ENCODE results near the gene AHSG.
"Not testable (repeated sequence)": the region's sequence is repeated elsewhere in the genome, so short reads cannot be mapped to it uniquely, and the experiment has no call there.

Gene AHSG

GRCh38 chr3:186619787-186620212 lies 6.9 kb downstream of the AHSG start:
- FAIRE-seq (no peak), DNase-seq (ENCODE audit: insufficient read length, low spot score) (no peak)
- TF ChIP-seq POLR2A (IDR thresholded peaks at IDR 0.05; ENCODE audit: low read depth, low read length), result no peak

GRCh38 chr3:186620213-186621092 lies 7.6 kb downstream of the AHSG start:
- DNase-seq (ENCODE audit: insufficient read length, low spot score) (no peak), FAIRE-seq (no peak)
- TF ChIP-seq POLR2A (IDR thresholded peaks at IDR 0.05; ENCODE audit: low read depth, low read length), result no peak

- TF ChIP-seq POLR2A (IDR thresholded peaks at IDR 0.05; ENCODE audit: low read depth, low read length), result no peak
- no peak for FAIRE-seq
These were observed 9.2 kb downstream of the AHSG start for GRCh38 chr3:186621894-186622650.

GRCh38 chr3:186622651-186623310 lies 9.9 kb downstream of the AHSG start:
- no peak for DNase-seq (ENCODE audit: insufficient read length, low spot score)
- TF ChIP-seq POLR2A (IDR thresholded peaks at IDR 0.05; ENCODE audit: low read depth, low read length), result no peak
- no peak for FAIRE-seq

More at GRCh38 chr3:186621894-186622650, 9.2 kb downstream of the AHSG start:
- DNase-seq (ENCODE audit: insufficient read length, low spot score), result no peak

- no peak for FAIRE-seq
- TF ChIP-seq POLR2A (IDR thresholded peaks at IDR 0.05; ENCODE audit: low read depth, low read length), result no peak
- DNase-seq (ENCODE audit: insufficient read length, low spot score), result no peak
These were observed 11.7 kb downstream of the AHSG start for GRCh38 chr3:186624598-186624997.

GRCh38 chr3:186625600-186626042 lies 12.8 kb downstream of the AHSG start:
- TF ChIP-seq POLR2A (IDR thresholded peaks at IDR 0.05; ENCODE audit: low read depth, low read length), result no peak
- no peak for DNase-seq (ENCODE audit: insufficient read length, low spot score)
- FAIRE-seq, result no peak

- DNase-seq (ENCODE audit: insufficient read length, low spot score) (no peak), FAIRE-seq (no peak)
- TF ChIP-seq POLR2A (IDR thresholded peaks at IDR 0.05; ENCODE audit: low read depth, low read length), result no peak
These were observed 13.5 kb downstream of the AHSG start for GRCh38 chr3:186626254-186626847.

GRCh38 chr3:186627852-186628414 lies 15.1 kb downstream of the AHSG start:
- FAIRE-seq (no peak), DNase-seq (ENCODE audit: insufficient read length, low spot score) (no peak)
- no peak for TF ChIP-seq POLR2A (IDR thresholded peaks at IDR 0.05; ENCODE audit: low read depth, low read length)

GRCh38 chr3:186628756-186629155 lies 15.9 kb downstream of the AHSG start:
- no peak for TF ChIP-seq POLR2A (IDR thresholded peaks at IDR 0.05; ENCODE audit: low read depth, low read length)
- FAIRE-seq (no peak), DNase-seq (ENCODE audit: insufficient read length, low spot score) (no peak)

GRCh38 chr3:186630950-186631641 lies 18.2 kb downstream of the AHSG start:
- FAIRE-seq (no peak), DNase-seq (ENCODE audit: insufficient read length, low spot score) (no peak)
- TF ChIP-seq POLR2A (IDR thresholded peaks at IDR 0.05; ENCODE audit: low read depth, low read length), result no peak

GRCh38 chr3:186633481-186633880 lies 20.6 kb downstream of the AHSG start:
- DNase-seq (ENCODE audit: insufficient read length, low spot score), result no peak

GRCh38 chr3:186634207-186634606 lies 21.3 kb downstream of the AHSG start:
- not testable (repeated sequence) for FAIRE-seq

More at GRCh38 chr3:186633481-186633880, 20.6 kb downstream of the AHSG start:
- no peak for TF ChIP-seq POLR2A (IDR thresholded peaks at IDR 0.05; ENCODE audit: low read depth, low read length)
- no peak for FAIRE-seq

GRCh38 chr3:186635532-186635931 lies 22.7 kb downstream of the AHSG start:
- FAIRE-seq (no peak), DNase-seq (ENCODE audit: insufficient read length, low spot score) (no peak)
- no peak for TF ChIP-seq POLR2A (IDR thresholded peaks at IDR 0.05; ENCODE audit: low read depth, low read length)

More at GRCh38 chr3:186634207-186634606, 21.3 kb downstream of the AHSG start:
- DNase-seq (ENCODE audit: insufficient read length, low spot score), result not testable (repeated sequence)

All from H54 (cell line).